WTC11 (cell line): ENCODE results near the gene SARDH.

ENCODE experiments used
- CTCF ChIP-seq: fragments of 200-600 bp; IDR thresholded peaks from 2 replicates; pipeline ENCODE4 v1.8.0; 2022; ENCODE audit warnings: antibody characterized with exemption
- ELF4 ChIP-seq: sonication (generic); formaldehyde crosslinking; IDR thresholded peaks from 2 replicates; pipeline ENCODE4 v1.8.1; 2022; ENCODE audit warnings: low read depth, mild to moderate bottlenecking, moderate library complexity, missing genetic modification reagents
- HMGXB4 ChIP-seq: sonication (generic); formaldehyde crosslinking; IDR thresholded peaks from 2 replicates; pipeline ENCODE4 v1.8.1; 2023; ENCODE audit warnings: mild to moderate bottlenecking, moderate library complexity, missing genetic modification reagents
- JUN ChIP-seq: sonication (generic); formaldehyde crosslinking; IDR thresholded peaks from 2 replicates; pipeline ENCODE4 v1.8.0; 2023; ENCODE audit warnings: mild to moderate bottlenecking, missing genetic modification reagents
- MXD4 ChIP-seq: fragments of 250-450 bp; sonication (Bioruptor Pico); IDR thresholded peaks from 2 replicates; pipeline ENCODE4 v1.8.0; 2021; ENCODE audit warnings: mild to moderate bottlenecking, moderate library complexity, borderline replicate concordance
- NR2C2 ChIP-seq: sonication (generic); formaldehyde crosslinking; IDR thresholded peaks from 2 replicates; pipeline ENCODE4 v1.8.0; 2022; ENCODE audit warnings: mild to moderate bottlenecking, missing genetic modification reagents
- SP1 ChIP-seq: sonication (generic); formaldehyde crosslinking; conservative IDR thresholded peaks from 2 replicates; pipeline ENCODE4 v1.8.1; 2022; ENCODE audit warnings: missing genetic modification reagents
- ZNF138 ChIP-seq: sonication (generic); formaldehyde crosslinking; conservative IDR thresholded peaks from 2 replicates; pipeline ENCODE4 v1.8.1; 2022; ENCODE audit warnings: mild to moderate bottlenecking, moderate library complexity, missing genetic modification reagents
- ZNF396 ChIP-seq: fragments of 250-450 bp; sonication (Bioruptor Pico); IDR thresholded peaks from 2 replicates; pipeline ENCODE4 v1.8.0; 2021; ENCODE audit warnings: mild to moderate bottlenecking, moderate library complexity, borderline replicate concordance
- ZSCAN18 ChIP-seq: fragments of 250-450 bp; sonication (Bioruptor Pico); IDR thresholded peaks from 2 replicates; pipeline ENCODE4 v2.1.2; 2022; ENCODE audit warnings: mild to moderate bottlenecking, moderate library complexity

GRCh38 chr9:133727876-133728441 lies 10.2 kb downstream of the SARDH start:
- TF ChIP-seq HMGXB4 (CRISPR knock-in tag) (no peak), ELF4 (no peak), ZNF396 (CRISPR knock-in tag) (no peak), CTCF (no peak), MXD4 (no peak), NR2C2 (CRISPR knock-in tag) (no peak), ZNF138 (CRISPR knock-in tag) (no peak), SP1 (CRISPR knock-in tag) (no peak), JUN (no peak), ZSCAN18 (CRISPR knock-in tag) (no peak)
